K562 (cell line): Measurements from ENCODE around the gene DNAJC9. TPM values are rescaled to one million over a fixed set of nuclear protein-coding genes. Genes with fewer than 3 reads are reported as not detected.

Source experiments
- BCL6 ChIP-seq: fragments of 250-450 bp; sonication (Bioruptor Pico); IDR thresholded peaks from 2 replicates; pipeline ENCODE4 v1.4.0; 2020
- DMBX1 ChIP-seq: fragments of 250-450 bp; sonication (Bioruptor Pico); IDR thresholded peaks from 2 replicates; pipeline ENCODE4 v1.8.0; 2022; ENCODE audit warnings: inconsistent platforms, mild to moderate bottlenecking, moderate library complexity, borderline replicate concordance
- DPF2 ChIP-seq: fragments of 450-650 bp; IDR thresholded peaks from 2 replicates; pipeline ENCODE4 v1.6.1; 2016
- KLF16 ChIP-seq: IDR thresholded peaks from 2 replicates; pipeline ENCODE4 v1.6.1; 2016; ENCODE audit warnings: antibody characterized with exemption
- LCOR ChIP-seq: sonication (generic); formaldehyde crosslinking; IDR thresholded peaks from 2 replicates; pipeline ENCODE4 v1.8.0; 2022; ENCODE audit warnings: mild to moderate bottlenecking, missing genetic modification reagents
- MLLT1 ChIP-seq, 2 experiments: fragments of 450-650 bp; IDR thresholded peaks; 2 replicates each; pipeline ENCODE4 v1.6.1; 2016
- NR2C2 ChIP-seq, 2 experiments: fragments of 200-800 bp in 1 of 2; sonication (Bioruptor generic) in 1 of 2; sonication (generic) in 1 of 2; formaldehyde crosslinking in 1 of 2; IDR thresholded peaks; 2 replicates each; pipeline versions ENCODE4 v1.6.1 to v1.8.0; 2016 to 2022; ENCODE audit warnings: mild to moderate bottlenecking in 1 of 2, missing compliant biosample characterization in 1 of 2, missing genetic modification characterization in 1 of 2, missing genetic modification reagents in 1 of 2
- STAT5A ChIP-seq: IDR thresholded peaks from 2 replicates; pipeline ENCODE4 v1.6.1; 2012; ENCODE audit warnings: low read length, inconsistent platforms, borderline replicate concordance
- XRCC4 ChIP-seq: IDR thresholded peaks from one replicate; pipeline ENCODE4 v1.6.1; 2011; ENCODE audit not compliant: insufficient read depth, insufficient read length; ENCODE audit errors: extremely low read depth
- ZNF511 ChIP-seq: sonication (generic); formaldehyde crosslinking; IDR thresholded peaks from 2 replicates; pipeline ENCODE4 v1.8.0; 2022; ENCODE audit warnings: mild to moderate bottlenecking, missing genetic modification reagents
- ZNF518B ChIP-seq: fragments of 250-450 bp; sonication (Bioruptor Pico); IDR thresholded peaks from 2 replicates; pipeline ENCODE4 v1.5.0; 2021; ENCODE audit warnings: mild to moderate bottlenecking, moderate library complexity
- ZNF76 ChIP-seq: fragments of 250-450 bp; sonication (Bioruptor Pico); IDR thresholded peaks from 2 replicates; pipeline ENCODE4 v1.4.0; 2020; ENCODE audit warnings: mild to moderate bottlenecking, moderate library complexity, borderline replicate concordance
- polyA plus RNA-seq, 8 experiments: library from polyadenylated mRNA; depleted of rRNA in 4 of 8; stranded (reverse) in 5 of 8; unstranded in 3 of 8; fragments of >200 nt; fragmentation: Nextera tagmentation in 2 of 8; fragmentation: Illumina TruSeq in 1 of 8; extraction: Ambion mirVana in 2 of 8; extraction: Trizol in 1 of 8; gene quantifications; 2 replicates each; pipeline versions ENCODE4 v1.2.1 to v1.2.3, GENCODE V29; 2011 to 2014; ENCODE audit warnings: inconsistent platforms in 1 of 8, missing spikeins in 1 of 8
- total RNA-seq, 7 experiments: library from RNA; depleted of rRNA in 6 of 7; stranded (reverse); fragments of >200 nt in 6 of 7; fragmentation: Illumina TruSeq in 2 of 7; extraction: Trizol in 2 of 7; gene quantifications; 2 replicates each; pipeline versions ENCODE4 v1.2.1 to v1.2.3, GENCODE V29; 2011 to 2021; ENCODE audit warnings: low replicate concordance in 1 of 7

DNAJC9 gene
- total and polyA plus RNA-seq, 9 of the 15 experiments (the other 6 are each of a cell fraction or from before 2014, with no cell fraction given), result 66.7 to 133 (median 102) TPM

- no peak for TF ChIP-seq ZNF76 (CRISPR knock-in tag)
- TF ChIP-seq MLLT1 (IDR thresholded peaks at IDR 0.05), result 0 out of 4 replicates have a peak, but pooled peaks of 1 of the 2 experiments have one; percentile 23
- no peak for TF ChIP-seq DMBX1 (CRISPR knock-in tag)
- no peak for TF ChIP-seq LCOR (CRISPR knock-in tag)
- no peak for TF ChIP-seq ZNF518B (CRISPR knock-in tag)
- no peak for TF ChIP-seq STAT5A
- 0 out of 2 replicates have a peak, but pooled peaks have one; percentile 39 for TF ChIP-seq KLF16
- no peak for TF ChIP-seq NR2C2 (CRISPR knock-in tag; IDR thresholded peaks at IDR 0.05)
- TF ChIP-seq NR2C2 (tag; IDR thresholded peaks at IDR 0.05), result no peak
- no peak for TF ChIP-seq ZNF511 (CRISPR knock-in tag)
- peak; percentile 46; the same call in 1 of the 2 replicates for TF ChIP-seq BCL6
- no peak for TF ChIP-seq XRCC4
- TF ChIP-seq DPF2, result 0 out of 2 replicates have a peak, but pooled peaks have one; percentile 31
These were observed 629 bp upstream of the DNAJC9 start (continued) for GRCh38 chr10:73247509-73248258.
